ENCODE results near the gene SMKR1.
A peak's percentile ranks its signal among the peaks of the same experiment; 100 is the strongest.
"Not testable (repeated sequence)": the region's sequence is repeated elsewhere in the genome, so short reads cannot be mapped to it uniquely, and the experiment has no call there.

The SMKR1 gene

DNA sequence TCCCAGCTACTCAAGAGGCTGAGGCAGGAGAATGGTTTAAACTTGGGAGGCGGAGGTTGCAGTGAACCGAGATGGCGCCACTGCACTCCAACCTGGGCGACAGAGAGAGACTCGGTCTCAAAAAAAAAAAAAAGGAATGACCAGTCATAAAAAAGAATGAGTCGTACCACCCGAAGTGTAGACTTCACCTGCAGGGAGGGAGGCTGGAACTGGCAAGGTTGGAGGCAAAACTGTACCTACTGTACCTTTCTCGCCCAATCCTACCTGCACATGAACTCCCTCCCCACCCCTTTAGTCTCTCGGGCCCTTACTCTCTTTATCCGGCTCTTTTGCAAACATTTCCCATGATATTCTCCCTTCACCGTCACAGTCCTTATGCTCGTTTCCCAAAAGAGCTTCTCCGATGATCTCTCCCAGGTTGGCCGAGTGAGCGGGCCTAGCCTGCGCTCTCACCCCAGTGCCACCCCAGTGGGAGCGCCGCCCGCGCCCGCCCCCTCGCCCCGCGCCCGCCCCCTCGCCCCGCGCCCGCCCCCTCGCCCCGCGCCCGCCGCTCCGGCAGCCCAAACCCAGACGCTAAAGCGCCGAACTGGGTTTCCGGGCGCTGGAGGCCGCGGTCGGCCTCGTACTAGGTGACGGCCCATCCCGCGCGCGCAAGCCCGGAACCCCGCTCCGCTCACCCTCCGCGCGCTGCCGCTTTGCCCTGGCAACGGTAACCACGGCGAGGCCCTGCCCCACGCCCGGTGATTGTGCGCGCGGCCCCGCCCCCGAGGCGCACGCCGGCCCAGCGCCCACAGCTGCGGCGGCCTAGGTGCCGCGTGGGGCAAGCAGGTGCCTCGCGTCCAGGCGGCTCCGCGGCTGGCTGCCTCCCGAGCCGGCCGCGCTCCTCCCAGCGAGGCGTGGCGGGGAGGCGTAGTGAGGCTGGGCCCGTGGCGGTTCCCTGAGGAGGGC is at the start of gene SMKR1:
TSS of gene SMKR1 (plus strand) at position 772 of the 948 bp plus-strand sequence. CDS start 294 bp downstream, outside the sequence.
- peak in 8 of 14 donors; percentile 3 to 47 (median 24) for DNase-seq

- no peak for DNase-seq
Measured at GRCh38 chr7:129452589-129453231, 49.6 kb upstream of the SMKR1 start.

DNA sequence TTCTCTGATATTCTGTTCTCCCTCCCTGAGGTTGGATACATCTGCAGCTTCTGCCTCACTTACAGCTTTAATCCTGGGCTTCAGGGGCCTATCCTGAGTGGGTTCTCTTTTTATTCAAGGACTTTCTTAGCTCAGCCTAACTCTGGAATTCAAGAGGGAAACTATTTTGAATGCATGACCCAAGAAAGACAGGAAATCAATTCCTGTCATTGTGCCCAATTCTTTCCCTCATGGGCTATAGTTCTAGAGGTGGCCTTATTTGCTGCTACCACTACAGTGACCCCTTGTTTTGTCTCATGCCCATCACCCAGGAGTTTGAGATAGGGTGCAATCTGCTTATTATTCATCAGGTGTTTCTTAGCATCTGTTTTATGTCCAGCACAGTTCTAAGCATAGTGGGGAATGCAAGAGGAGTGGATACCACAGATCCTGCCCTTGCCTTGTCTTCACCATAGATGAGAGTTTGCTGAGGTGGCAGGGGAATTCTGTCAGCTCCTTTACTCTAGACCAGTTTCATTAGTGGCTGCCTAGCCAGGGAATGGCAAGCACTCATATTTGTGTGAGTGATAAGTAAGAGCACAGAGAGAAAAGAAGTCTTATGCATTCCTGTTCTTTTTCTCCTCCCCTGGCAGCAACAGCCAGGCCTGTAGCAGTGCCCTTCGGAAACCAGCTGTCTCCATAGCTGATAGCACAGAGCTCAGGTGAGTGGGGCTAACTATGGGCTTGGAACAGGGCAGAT is 48.7 kb upstream of the SMKR1 start:
- DNase-seq, result no peak

GRCh38 chr7:129454249-129454551 is 48.1 kb upstream of the SMKR1 start:
- DNase-seq, result no peak

DNA sequence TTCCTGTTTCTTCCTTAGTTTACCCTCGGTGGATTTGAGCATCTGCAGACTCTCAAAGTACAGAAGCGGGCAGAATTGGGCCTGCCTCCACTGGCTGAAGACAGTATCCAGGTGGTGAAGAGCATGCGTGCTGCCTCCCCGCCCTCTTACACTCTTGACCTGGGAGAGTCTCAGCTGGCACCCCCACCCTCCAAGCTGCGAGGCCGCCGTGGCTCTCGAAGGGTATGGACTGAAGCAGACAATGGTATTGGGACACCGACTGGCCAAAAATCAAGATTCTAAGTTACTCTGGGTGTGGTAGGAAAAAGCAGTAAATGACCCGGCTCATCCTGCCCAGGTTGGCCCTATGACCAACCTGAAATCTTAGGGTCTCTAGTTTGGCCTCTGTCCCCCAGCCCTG is 45.9 kb upstream of the SMKR1 start:
- no peak for DNase-seq

DNA sequence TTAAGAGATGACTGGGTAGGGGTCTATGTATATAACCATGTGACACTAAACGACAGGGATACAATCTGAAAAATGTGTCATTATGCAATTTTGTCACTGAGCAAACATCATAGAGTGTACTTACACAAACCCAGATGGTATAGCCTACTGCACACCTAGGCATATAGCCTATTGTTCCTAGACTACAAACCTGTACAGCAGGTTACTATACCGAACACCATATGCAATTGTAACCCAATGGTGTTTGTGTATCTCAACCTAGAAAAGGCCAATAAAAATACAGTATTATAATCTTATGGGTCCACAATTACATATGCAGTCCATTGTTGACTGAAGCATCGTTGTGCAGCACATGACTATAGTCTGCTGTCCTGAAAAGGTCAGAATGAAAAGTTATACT is 45.2 kb upstream of the SMKR1 start:
- no peak for DNase-seq

DNA sequence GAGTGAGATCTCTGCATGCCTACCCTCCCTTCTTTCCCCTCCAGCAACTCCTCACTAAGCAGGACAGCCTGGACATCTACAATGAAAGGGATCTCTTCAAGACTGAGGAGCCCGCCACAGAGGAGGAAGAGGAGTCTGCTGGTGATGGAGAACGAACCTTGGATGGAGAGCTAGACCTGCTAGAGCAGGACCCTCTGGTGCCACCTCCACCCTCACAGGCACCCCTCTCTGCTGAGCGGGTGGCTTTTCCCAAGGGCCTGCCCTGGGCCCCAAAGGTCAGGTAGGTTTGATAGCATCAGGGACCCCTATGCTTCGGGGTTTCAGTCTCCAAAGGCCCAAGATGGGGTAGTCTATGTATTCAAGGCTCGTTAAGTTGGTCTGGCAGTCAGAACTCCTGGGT is 44.2 kb upstream of the SMKR1 start:
- no peak for DNase-seq

- DNase-seq, result no peak
Measured at GRCh38 chr7:129461809-129462208, 40.5 kb upstream of the SMKR1 start.

GRCh38 chr7:129462420-129462819 is 39.9 kb upstream of the SMKR1 start:
- no peak for DNase-seq

DNA sequence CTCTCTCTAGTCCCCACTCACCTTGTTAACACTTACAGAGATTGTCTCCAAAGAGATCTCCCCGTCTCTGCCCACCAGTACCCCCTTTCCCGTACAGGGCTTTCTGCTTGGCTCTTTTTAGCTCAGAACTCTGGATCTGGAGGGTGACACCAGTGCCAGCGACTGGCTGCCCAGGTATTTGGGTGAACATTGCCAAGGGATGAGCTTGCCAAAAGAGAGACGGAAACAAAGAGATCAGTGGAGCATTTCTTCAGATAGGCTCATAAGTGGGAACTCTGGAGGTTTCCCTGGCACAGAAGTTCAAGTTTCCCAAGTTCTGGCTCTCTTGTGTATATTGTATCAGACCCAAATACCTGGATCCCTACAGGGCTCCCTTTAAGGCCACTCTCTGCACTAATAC is 38.1 kb upstream of the SMKR1 start:
- no peak for DNase-seq

DNA sequence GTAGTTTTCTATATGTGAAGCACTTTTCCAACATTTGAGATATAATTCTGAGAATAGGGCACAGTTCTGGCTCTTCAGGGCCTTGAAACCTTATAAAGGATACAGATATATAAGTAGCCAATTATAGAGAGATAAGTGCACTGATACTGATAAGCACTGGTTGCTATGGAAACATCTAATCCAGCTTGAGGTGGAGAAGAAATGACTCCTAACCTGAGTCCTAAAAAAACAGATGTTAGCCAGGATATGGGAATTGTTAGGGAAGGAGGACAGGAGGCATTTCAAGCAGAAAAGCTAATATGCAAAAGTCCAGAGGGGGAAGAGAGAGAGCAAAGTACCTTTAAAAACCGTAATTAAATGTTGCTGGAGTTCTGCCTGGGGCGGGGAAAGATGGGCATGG is 37.3 kb upstream of the SMKR1 start:
- DNase-seq, result no peak

- no peak for DNase-seq
Measured at GRCh38 chr7:129466796-129467195, 35.5 kb upstream of the SMKR1 start.

DNA sequence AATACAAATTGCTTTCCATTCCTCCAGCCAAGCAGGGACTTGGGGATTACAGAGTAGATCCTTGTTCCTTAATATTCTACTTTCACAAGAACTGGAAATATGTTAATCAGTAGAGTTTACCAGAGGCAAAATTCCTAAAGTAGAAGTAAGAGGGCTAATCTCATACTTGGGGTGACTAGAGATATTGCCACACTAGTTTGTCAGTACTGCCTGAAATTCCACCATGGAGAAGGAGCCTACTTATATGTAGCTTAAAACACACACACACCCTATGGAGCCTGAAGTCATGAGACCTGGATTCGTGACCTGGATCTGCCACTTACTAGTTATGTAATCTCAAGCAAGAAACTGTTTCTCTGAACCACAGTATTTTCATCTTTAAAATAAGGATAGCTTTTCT is 34.2 kb upstream of the SMKR1 start:
- DNase-seq, result no peak

- no peak for DNase-seq
Measured at GRCh38 chr7:129468547-129468946, 33.8 kb upstream of the SMKR1 start.

GRCh38 chr7:129469930-129470329 is 32.4 kb upstream of the SMKR1 start:
- DNase-seq, result no peak

- DNase-seq, result no peak
Measured at GRCh38 chr7:129470411-129470810, 31.9 kb upstream of the SMKR1 start.

DNA sequence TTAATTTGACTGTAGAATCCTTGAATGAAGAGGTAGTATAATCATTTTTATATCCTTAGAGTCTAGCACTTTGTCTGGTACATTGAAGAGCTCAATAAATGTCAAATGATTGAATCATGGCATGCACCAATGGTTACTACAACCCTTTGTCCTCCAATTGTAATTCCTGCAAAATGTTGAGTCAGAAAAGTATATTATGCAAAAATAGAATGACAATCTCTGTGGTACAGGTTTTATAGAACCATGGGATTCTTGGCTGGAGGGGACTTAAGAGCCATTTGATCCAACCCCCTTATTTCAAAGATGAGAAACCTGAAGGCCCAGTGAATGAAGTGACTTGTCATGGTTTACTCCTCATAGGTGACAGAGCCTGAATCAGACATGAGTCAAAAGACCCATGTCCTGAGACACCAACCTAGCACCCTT is 30.9 kb upstream of the SMKR1 start:
- no peak for DNase-seq

DNA sequence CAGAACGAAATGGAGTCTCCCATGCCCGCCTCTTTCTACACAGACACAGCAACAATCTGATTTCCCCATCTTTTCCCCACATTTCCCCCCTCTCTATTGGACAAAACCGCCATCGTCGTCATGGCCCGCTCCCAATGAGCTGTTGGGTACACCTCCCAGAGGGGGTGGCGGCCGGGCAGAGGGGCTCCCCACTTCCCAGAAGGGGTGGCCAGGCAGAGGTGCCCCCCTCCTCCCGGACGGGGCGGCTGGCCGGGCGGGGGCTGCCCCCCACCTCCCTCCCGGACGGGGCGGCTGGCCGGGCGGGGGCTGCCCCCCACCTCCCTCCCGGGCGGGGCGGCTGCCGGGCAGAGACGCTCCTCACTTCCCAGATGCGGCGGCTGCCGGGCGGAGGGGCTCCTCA is 26.4 kb upstream of the SMKR1 start:
- DNase-seq, result not testable (repeated sequence)

GRCh38 chr7:129476398-129476797 is 25.9 kb upstream of the SMKR1 start:
- DNase-seq, result not testable (repeated sequence)

DNA sequence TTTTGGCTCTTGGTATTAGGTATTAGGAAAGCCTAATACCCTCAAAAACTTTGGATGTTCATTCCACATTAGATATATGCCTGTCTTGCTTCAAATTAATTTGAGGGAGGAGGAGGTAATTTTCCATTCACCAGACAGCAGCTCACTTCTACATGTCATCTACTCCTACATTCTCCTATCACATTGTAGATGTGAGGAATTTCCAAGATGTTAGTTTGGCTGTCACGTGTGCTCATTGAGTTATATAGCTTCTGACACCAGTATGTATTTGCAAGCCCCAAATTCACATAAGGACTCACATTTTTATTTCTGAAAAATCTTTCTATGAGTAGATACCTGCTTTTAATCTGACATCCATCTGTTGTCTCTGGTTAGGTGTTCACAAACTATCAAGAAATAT is 22.5 kb upstream of the SMKR1 start:
- DNase-seq, result no peak

- DNase-seq, result no peak
Measured at GRCh38 chr7:129480674-129481363, 21.5 kb upstream of the SMKR1 start.

DNA sequence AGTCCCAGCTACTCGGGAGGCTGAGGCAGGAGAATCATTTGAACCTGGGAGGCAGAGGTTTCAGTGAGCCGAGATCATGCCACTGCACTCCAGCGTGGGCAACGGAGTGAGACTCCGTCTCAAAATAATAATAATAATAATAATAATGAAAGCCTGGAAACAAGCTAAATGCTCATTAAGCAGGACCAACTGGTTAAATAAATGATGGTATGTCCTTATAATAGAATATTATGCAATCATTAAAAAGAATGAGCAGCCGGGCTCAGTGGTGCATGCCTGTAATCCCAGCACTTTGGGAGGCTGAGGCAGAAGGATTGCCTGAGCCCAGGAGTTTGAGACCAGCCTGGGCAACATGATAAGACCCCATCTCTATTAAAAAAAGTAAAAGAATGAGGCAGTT is 21.0 kb upstream of the SMKR1 start:
- not testable (repeated sequence) for DNase-seq

DNA sequence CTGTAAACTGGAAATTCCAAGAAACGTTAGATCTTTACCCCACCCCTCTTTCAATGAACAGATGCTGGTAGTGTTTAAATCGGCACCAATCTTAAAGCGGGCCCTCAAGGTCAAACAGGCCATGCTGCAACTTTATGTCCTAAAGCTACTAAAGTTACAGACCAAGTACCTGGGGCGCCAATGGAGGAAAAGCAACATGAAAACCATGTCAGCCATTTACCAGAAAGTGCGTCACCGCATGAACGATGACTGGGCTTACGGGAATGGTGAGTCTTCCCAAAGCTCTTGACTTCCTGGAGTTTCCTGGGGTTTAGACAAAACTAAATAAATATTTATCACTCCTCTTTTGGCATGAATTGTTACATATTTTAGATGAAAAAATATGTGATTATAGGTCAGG is 19.6 kb upstream of the SMKR1 start:
- no peak for DNase-seq

All from C1 segment of cervical spinal cord (tissue), 14 donors.